Mucosa of descending colon (tissue), 3 donors: Measurements from ENCODE around the gene ING1. TPM values are rescaled to one million over a fixed set of nuclear protein-coding genes. Genes with fewer than 3 reads are reported as not detected.
"Not testable (repeated sequence)": the region's sequence is repeated elsewhere in the genome, so short reads cannot be mapped to it uniquely, and the experiment has no call there.

Source experiments
- ATAC-seq: fragments of 200-7000 bp; cut with Tn5 transposase; one replicate; pipeline ENCODE4 v1.9.1; 2020; ENCODE audit warnings: mild to moderate bottlenecking, moderate library complexity
- DNase-seq, 3 donors: peaks; one replicate each; pipeline ENCODE4 v3.0.0-alpha.2; 2020
- H3K36me3 ChIP-seq: fragments of 200-600 bp; one replicate; pipeline ENCODE4 v1.8.0; 2021; ENCODE audit warnings: low read depth, mild to moderate bottlenecking
- H3K4me1 ChIP-seq: fragments of 200-600 bp; one replicate; pipeline ENCODE4 v1.8.0; 2021; ENCODE audit warnings: low read depth, mild to moderate bottlenecking
- H3K4me3 ChIP-seq: fragments of 200-600 bp; one replicate; pipeline ENCODE4 v1.8.0; 2021; ENCODE audit warnings: mild to moderate bottlenecking
- H3K9me3 ChIP-seq: fragments of 200-600 bp; one replicate; pipeline ENCODE4 v1.8.0; 2021; ENCODE audit warnings: mild to moderate bottlenecking
- intact Hi-C, 2 donors: fragments of 100-400 bp; cut with DNase I in 1 of 2; cut with micrococcal nuclease in 1 of 2; formaldehyde crosslinking; loops; one replicate each; pipeline versions ENCODE4 v1.11.0 to v1.11.1; 2022; cut with DNase I, micrococcal nuclease
- total RNA-seq, 3 donors: library from RNA; stranded (reverse); fragmentation: NEBNext Ultra II Directional in 2 of 3; extraction: Animal tissue kit (Norgen Biotek cat#: 25700) in 2 of 3; gene quantifications; one replicate each; pipeline versions ENCODE4 v1.2.1 to v1.2.4, GENCODE V29; 2021 to 2023
- TF ChIP-seq, protein P1 (sequence below): fragments of 200-600 bp; IDR thresholded peaks from one replicate; pipeline ENCODE4 v1.8.0; 2022; ENCODE audit warnings: antibody characterized with exemption, mild to moderate bottlenecking
- donor health status: DM: no; HTN: no; CAD: no; lungs with moderate emphysema.
- donor health status: DM: no; HTN: no; CAD: no.
- donor health status: DM: no; HTN: yes; CAD: no.

The ING1 gene
- total RNA-seq, 3 donors from 2014 or later = 11.8 to 18.0 (median 13.8) TPM

DNA sequence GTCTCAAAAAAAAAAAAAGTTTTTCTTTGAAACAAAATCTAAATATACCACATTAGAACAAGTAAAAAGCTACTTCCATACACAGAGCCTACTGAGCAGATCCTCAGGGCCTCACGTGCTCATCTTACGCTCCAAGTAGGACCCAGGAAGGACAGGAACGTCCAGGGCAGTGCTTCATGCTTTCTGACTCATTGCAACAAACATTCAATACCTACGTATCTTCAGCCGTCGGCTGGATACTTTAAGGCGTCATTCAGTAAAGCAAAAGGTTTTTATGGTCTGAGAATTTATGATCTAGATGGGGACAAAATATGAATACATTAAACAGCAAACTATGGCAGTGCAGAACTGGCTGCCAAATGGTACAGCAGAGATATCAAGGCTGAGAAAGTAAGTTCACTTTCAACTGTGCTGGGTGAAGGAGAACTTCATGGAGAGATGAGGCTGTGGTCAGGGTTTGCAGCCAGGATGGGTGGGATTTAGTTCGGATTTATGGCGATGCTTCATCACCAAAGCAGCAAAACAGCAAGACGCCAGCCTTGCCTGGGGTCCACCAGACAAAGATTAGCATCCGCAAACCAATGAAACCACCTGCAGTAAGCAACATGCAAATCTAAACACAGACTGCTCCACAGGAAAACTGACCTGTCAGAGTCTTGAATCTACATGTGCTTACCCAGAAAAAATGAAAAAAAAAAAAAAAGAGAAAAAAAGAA, 28.0 kb upstream of the ING1 start:
- DNase-seq (no peak), ATAC-seq (peak; percentile 82)
- H3K4me3 ChIP-seq = no peak overlapping the region
- H3K4me1 ChIP-seq = no peaks in the 10 kb centered on the region
- intact Hi-C loops = no loop called here
- no peaks in the 10 kb centered on the region for H3K36me3 ChIP-seq
- no peaks in the 10 kb centered on the region for H3K9me3 ChIP-seq
- TF ChIP-seq, protein P1, sequence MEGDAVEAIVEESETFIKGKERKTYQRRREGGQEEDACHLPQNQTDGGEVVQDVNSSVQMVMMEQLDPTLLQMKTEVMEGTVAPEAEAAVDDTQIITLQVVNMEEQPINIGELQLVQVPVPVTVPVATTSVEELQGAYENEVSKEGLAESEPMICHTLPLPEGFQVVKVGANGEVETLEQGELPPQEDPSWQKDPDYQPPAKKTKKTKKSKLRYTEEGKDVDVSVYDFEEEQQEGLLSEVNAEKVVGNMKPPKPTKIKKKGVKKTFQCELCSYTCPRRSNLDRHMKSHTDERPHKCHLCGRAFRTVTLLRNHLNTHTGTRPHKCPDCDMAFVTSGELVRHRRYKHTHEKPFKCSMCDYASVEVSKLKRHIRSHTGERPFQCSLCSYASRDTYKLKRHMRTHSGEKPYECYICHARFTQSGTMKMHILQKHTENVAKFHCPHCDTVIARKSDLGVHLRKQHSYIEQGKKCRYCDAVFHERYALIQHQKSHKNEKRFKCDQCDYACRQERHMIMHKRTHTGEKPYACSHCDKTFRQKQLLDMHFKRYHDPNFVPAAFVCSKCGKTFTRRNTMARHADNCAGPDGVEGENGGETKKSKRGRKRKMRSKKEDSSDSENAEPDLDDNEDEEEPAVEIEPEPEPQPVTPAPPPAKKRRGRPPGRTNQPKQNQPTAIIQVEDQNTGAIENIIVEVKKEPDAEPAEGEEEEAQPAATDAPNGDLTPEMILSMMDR = no peak

- ATAC-seq (no peak), DNase-seq (no peak)
- Histone ChIP-seq H3K4me3 (no peak overlapping the region), H3K4me1 (no peaks in the 10 kb centered on the region), H3K9me3 (no peaks in the 10 kb centered on the region), H3K36me3 (no peaks in the 10 kb centered on the region)
- TF ChIP-seq, protein P1 = no peak
- intact Hi-C loops = no loop called here
These were observed 25.8 kb upstream of the ING1 start for GRCh38 chr13:110687736-110688135.

DNA sequence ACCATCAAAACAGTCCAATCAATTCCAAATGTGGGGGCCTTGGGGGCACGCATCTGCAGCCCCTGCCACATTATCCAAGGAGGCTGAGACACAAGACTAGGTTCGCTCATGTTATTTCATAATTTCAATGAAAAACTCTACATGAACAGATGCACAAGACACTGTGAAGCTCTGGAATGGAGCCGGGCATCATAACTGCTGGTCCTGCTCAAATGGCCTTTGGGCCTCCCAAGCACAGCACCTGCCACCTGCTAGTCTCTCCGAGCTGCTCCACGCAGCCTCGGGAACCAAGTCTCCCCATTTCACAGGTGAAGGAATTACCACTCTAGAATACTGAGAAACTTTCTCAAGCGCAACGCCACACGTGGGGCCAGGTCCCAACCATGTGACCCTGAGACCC, 24.5 kb upstream of the ING1 start:
- DNase-seq (no peak), ATAC-seq (no peak)
- H3K9me3 ChIP-seq = no peaks in the 10 kb centered on the region
- no peaks in the 10 kb centered on the region for H3K36me3 ChIP-seq
- H3K4me1 ChIP-seq = no peaks in the 10 kb centered on the region
- intact Hi-C loops = no loop called here
- TF ChIP-seq, protein P1 = no peak
- no peak overlapping the region for H3K4me3 ChIP-seq

GRCh38 chr13:110689711-110690110, 23.8 kb upstream of the ING1 start:
- TF ChIP-seq, protein P1 = no peak
- Histone ChIP-seq H3K9me3 (no peaks in the 10 kb centered on the region), H3K4me3 (no peak overlapping the region), H3K36me3 (no peaks in the 10 kb centered on the region), H3K4me1 (no peaks in the 10 kb centered on the region)
- ATAC-seq = no peak
- no peak for DNase-seq
- intact Hi-C loops = no loop called here

- Histone ChIP-seq H3K4me3 (no peak overlapping the region), H3K4me1 (no peaks in the 10 kb centered on the region), H3K36me3 (no peaks in the 10 kb centered on the region), H3K9me3 (no peaks in the 10 kb centered on the region)
- DNase-seq (no peak), ATAC-seq (no peak)
- TF ChIP-seq, protein P1 = no peak
- intact Hi-C loops = no loop called here
These were observed 23.0 kb upstream of the ING1 start for GRCh38 chr13:110690516-110690915.

- ATAC-seq, intact Hi-C loops, H3K36me3 ChIP-seq: not testable (repeated sequence)
These were observed 17.7 kb upstream of the ING1 start for GRCh38 chr13:110695774-110696173.

More at GRCh38 chr13:110695774-110696173, 17.7 kb upstream of the ING1 start:
- H3K4me3 ChIP-seq, H3K9me3 ChIP-seq, H3K4me1 ChIP-seq, DNase-seq: not testable (repeated sequence)
